Measurements from ENCODE around the gene SBF2. TPM values are rescaled to one million over a fixed set of nuclear protein-coding genes. Genes with fewer than 3 reads are reported as not detected.
A peak's percentile ranks its signal among the peaks of the same experiment; 100 is the strongest.

Gene SBF2
- total and polyA plus RNA-seq, 2 of the 13 experiments (the other 11 are each of a cell fraction or from before 2014, with no cell fraction given): 24.0 to 45.8 TPM

DNA sequence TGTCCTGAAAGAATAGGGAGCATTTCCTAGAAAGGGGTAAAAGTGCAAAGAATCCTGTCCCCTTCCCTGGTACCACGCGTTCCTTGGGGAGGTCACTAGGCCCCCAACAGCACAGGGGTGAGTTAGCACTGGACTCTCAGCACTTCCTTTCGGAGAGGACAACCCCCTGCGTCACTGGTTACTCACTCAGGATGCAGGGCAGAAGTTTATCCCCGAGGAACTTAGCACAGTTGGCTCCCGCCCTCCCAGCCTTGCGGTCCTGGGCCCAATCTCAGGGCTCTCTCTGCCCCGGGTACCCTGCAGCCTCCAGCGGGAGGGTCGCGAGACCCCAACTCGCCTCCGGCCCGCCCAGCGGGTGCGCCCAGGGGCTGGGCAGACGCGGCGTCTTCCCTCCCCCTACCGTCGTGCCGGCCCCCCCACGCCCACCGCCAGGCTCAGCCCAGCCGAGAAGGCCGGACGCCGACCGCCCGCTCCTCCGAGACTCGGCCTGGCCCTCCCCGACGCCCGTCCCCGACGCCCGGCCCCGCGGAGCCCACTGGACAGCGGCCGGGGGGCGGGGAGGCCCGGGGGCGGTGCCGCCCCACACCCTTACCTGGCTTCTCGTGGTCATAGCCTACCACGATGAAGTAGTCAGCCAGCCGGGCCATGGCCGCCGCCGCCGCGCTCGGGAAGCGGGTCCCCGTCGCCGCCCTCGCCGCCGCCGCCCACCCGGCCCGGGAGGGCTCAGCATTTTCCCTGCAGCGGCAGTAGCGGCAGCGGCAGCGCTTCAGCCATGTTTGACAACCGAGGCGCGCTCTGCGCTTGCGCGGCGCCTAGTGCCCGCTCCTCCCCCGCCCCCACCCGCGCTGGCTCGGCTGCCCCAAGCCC, at the start of gene SBF2 (continued):
- TF ChIP-seq, protein P1, sequence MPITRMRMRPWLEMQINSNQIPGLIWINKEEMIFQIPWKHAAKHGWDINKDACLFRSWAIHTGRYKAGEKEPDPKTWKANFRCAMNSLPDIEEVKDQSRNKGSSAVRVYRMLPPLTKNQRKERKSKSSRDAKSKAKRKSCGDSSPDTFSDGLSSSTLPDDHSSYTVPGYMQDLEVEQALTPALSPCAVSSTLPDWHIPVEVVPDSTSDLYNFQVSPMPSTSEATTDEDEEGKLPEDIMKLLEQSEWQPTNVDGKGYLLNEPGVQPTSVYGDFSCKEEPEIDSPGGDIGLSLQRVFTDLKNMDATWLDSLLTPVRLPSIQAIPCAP (CRISPR knock-in tag; IDR thresholded peaks at IDR 0.05; ENCODE audit: low read depth): no peak
- no peak for TF ChIP-seq ZBTB8A (CRISPR knock-in tag; IDR thresholded peaks at IDR 0.05; ENCODE audit: borderline replicate concordance, low read depth)
- peak; percentile 57 for TF ChIP-seq YEATS4 (CRISPR knock-in tag; IDR thresholded peaks at IDR 0.05; ENCODE audit: borderline replicate concordance)
- no peak for TF ChIP-seq RARG (CRISPR knock-in tag; IDR thresholded peaks at IDR 0.05; ENCODE audit: low read depth)
- no peak for TF ChIP-seq SUZ12 (IDR thresholded peaks at IDR 0.05; ENCODE audit: low read depth, low read length)
- TF ChIP-seq, protein P2, sequence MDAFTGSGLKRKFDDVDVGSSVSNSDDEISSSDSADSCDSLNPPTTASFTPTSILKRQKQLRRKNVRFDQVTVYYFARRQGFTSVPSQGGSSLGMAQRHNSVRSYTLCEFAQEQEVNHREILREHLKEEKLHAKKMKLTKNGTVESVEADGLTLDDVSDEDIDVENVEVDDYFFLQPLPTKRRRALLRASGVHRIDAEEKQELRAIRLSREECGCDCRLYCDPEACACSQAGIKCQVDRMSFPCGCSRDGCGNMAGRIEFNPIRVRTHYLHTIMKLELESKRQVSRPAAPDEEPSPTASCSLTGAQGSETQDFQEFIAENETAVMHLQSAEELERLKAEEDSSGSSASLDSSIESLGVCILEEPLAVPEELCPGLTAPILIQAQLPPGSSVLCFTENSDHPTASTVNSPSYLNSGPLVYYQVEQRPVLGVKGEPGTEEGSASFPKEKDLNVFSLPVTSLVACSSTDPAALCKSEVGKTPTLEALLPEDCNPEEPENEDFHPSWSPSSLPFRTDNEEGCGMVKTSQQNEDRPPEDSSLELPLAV (CRISPR knock-in tag; conservative IDR thresholded peaks at IDR 0.05; ENCODE audit: low read depth): no peak
- 0 out of 2 replicates have a peak, but pooled peaks have one; percentile 21 for TF ChIP-seq KDM2A (CRISPR knock-in tag; IDR thresholded peaks at IDR 0.05; ENCODE audit: borderline replicate concordance, low read depth)
- TF ChIP-seq NRL (CRISPR knock-in tag; IDR thresholded peaks at IDR 0.05; ENCODE audit: borderline replicate concordance): no peak
- no peak for TF ChIP-seq MEF2D (CRISPR knock-in tag; IDR thresholded peaks at IDR 0.05)
- TF ChIP-seq REXO4 (CRISPR knock-in tag; IDR thresholded peaks at IDR 0.05; ENCODE audit: borderline replicate concordance): no peak
- TF ChIP-seq ATM (IDR thresholded peaks at IDR 0.05; ENCODE audit: borderline replicate concordance): no peak
- no peak for TF ChIP-seq TBL1XR1 (IDR thresholded peaks at IDR 0.05; ENCODE audit: borderline replicate concordance, low read length, partially characterized antibody)
- TF ChIP-seq, protein P3, sequence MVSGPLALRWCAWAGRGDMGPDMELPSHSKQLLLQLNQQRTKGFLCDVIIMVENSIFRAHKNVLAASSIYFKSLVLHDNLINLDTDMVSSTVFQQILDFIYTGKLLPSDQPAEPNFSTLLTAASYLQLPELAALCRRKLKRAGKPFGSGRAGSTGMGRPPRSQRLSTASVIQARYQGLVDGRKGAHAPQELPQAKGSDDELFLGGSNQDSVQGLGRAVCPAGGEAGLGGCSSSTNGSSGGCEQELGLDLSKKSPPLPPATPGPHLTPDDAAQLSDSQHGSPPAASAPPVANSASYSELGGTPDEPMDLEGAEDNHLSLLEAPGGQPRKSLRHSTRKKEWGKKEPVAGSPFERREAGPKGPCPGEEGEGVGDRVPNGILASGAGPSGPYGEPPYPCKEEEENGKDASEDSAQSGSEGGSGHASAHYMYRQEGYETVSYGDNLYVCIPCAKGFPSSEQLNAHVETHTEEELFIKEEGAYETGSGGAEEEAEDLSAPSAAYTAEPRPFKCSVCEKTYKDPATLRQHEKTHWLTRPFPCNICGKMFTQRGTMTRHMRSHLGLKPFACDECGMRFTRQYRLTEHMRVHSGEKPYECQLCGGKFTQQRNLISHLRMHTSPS (CRISPR knock-in tag; IDR thresholded peaks at IDR 0.05; ENCODE audit: low read depth): no peak
- no peak for TF ChIP-seq ZNF549 (CRISPR knock-in tag; IDR thresholded peaks at IDR 0.05)
- TF ChIP-seq, protein P4, sequence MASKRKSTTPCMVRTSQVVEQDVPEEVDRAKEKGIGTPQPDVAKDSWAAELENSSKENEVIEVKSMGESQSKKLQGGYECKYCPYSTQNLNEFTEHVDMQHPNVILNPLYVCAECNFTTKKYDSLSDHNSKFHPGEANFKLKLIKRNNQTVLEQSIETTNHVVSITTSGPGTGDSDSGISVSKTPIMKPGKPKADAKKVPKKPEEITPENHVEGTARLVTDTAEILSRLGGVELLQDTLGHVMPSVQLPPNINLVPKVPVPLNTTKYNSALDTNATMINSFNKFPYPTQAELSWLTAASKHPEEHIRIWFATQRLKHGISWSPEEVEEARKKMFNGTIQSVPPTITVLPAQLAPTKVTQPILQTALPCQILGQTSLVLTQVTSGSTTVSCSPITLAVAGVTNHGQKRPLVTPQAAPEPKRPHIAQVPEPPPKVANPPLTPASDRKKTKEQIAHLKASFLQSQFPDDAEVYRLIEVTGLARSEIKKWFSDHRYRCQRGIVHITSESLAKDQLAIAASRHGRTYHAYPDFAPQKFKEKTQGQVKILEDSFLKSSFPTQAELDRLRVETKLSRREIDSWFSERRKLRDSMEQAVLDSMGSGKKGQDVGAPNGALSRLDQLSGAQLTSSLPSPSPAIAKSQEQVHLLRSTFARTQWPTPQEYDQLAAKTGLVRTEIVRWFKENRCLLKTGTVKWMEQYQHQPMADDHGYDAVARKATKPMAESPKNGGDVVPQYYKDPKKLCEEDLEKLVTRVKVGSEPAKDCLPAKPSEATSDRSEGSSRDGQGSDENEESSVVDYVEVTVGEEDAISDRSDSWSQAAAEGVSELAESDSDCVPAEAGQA (IDR thresholded peaks at IDR 0.05; ENCODE audit: low read depth): no peak
- TF ChIP-seq, protein P4 (CRISPR knock-in tag; IDR thresholded peaks at IDR 0.05; ENCODE audit: borderline replicate concordance): 0 out of 2 replicates have a peak, but pooled peaks have one; percentile 4
- peak; percentile 93 for TF ChIP-seq YY1 (IDR thresholded peaks at IDR 0.05; ENCODE audit: insufficient read depth, insufficient replicate concordance, low read depth, low read length)
- no peak for TF ChIP-seq ZNF713 (CRISPR knock-in tag; IDR thresholded peaks at IDR 0.05)
